ENCODE measurements around the gene WNK1. TPM values are rescaled to one million over a fixed set of nuclear protein-coding genes. Genes with fewer than 3 reads are reported as not detected.
"Not testable (repeated sequence)": the region's sequence is repeated elsewhere in the genome, so short reads cannot be mapped to it uniquely, and the experiment has no call there.

Gene WNK1
- total RNA-seq, 1 donor from 2014 or later = 57.6 TPM

- TF ChIP-seq, protein P1, sequence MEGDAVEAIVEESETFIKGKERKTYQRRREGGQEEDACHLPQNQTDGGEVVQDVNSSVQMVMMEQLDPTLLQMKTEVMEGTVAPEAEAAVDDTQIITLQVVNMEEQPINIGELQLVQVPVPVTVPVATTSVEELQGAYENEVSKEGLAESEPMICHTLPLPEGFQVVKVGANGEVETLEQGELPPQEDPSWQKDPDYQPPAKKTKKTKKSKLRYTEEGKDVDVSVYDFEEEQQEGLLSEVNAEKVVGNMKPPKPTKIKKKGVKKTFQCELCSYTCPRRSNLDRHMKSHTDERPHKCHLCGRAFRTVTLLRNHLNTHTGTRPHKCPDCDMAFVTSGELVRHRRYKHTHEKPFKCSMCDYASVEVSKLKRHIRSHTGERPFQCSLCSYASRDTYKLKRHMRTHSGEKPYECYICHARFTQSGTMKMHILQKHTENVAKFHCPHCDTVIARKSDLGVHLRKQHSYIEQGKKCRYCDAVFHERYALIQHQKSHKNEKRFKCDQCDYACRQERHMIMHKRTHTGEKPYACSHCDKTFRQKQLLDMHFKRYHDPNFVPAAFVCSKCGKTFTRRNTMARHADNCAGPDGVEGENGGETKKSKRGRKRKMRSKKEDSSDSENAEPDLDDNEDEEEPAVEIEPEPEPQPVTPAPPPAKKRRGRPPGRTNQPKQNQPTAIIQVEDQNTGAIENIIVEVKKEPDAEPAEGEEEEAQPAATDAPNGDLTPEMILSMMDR (IDR thresholded peaks at IDR 0.05; ENCODE audit: insufficient read depth, low read length, poor library complexity, severe bottlenecking) = no peak
- no peaks in the 10 kb centered on the region for H3K27me3 ChIP-seq (ENCODE audit: control insufficient read depth, insufficient read depth, low read length)
- no peaks in the 10 kb centered on the region for H3K36me3 ChIP-seq (ENCODE audit: control insufficient read depth, insufficient read depth, low read length)
- DNase-seq (ENCODE audit: low read depth) = no peak
- no peak overlapping the region for H3K4me3 ChIP-seq (ENCODE audit: low read depth, low read length)
Observed at GRCh38 chr12:837548-837947, 85.2 kb downstream of the WNK1 start.

DNA sequence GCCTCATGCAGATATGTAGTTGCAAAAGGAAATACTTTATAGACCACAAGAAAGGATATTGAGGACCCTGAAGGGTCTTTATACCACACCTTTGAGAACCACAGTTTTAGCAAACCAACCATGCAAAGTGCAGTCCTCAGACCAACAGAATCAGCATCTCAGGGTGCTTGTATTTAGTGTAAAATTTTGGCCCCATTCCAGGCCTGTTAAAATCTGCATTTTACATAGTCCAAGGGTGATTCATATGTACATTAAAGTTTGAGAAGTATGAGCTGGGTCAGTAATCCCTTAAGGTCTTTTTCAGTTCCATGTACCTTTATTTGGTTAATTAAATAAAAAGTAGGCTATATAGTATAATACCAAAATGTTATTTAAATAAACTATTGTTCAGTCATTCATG lies 91.2 kb downstream of the WNK1 start:
- no peak for DNase-seq (ENCODE audit: low read depth)
- no peaks in the 10 kb centered on the region for H3K36me3 ChIP-seq (ENCODE audit: control insufficient read depth, insufficient read depth, low read length)

GRCh38 chr12:846421-846820 lies 94.0 kb downstream of the WNK1 start:
- no peaks in the 10 kb centered on the region for H3K27me3 ChIP-seq (ENCODE audit: control insufficient read depth, insufficient read depth, low read length)
- H3K4me3 ChIP-seq (ENCODE audit: low read depth, low read length) = no peak overlapping the region
- no peak for DNase-seq (ENCODE audit: low read depth)
- TF ChIP-seq, protein P1 (IDR thresholded peaks at IDR 0.05; ENCODE audit: insufficient read depth, low read length, poor library complexity, severe bottlenecking) = no peak
- no peaks in the 10 kb centered on the region for H3K36me3 ChIP-seq (ENCODE audit: control insufficient read depth, insufficient read depth, low read length)

More for the DNA sequence above, 91.2 kb downstream of the WNK1 start:
- Histone ChIP-seq H3K4me3 (ENCODE audit: low read depth, low read length) (no peak overlapping the region), H3K27me3 (ENCODE audit: control insufficient read depth, insufficient read depth, low read length) (no peaks in the 10 kb centered on the region)
- TF ChIP-seq, protein P1 (IDR thresholded peaks at IDR 0.05; ENCODE audit: insufficient read depth, low read length, poor library complexity, severe bottlenecking) = no peak

GRCh38 chr12:848173-848865 lies 95.9 kb downstream of the WNK1 start:
- TF ChIP-seq, protein P1 (IDR thresholded peaks at IDR 0.05; ENCODE audit: insufficient read depth, low read length, poor library complexity, severe bottlenecking) = no peak
- Histone ChIP-seq H3K27me3 (ENCODE audit: control insufficient read depth, insufficient read depth, low read length) (no peaks in the 10 kb centered on the region), H3K4me3 (ENCODE audit: low read depth, low read length) (no peak overlapping the region), H3K36me3 (ENCODE audit: control insufficient read depth, insufficient read depth, low read length) (no peaks in the 10 kb centered on the region)
- no peak for DNase-seq (ENCODE audit: low read depth)

DNA sequence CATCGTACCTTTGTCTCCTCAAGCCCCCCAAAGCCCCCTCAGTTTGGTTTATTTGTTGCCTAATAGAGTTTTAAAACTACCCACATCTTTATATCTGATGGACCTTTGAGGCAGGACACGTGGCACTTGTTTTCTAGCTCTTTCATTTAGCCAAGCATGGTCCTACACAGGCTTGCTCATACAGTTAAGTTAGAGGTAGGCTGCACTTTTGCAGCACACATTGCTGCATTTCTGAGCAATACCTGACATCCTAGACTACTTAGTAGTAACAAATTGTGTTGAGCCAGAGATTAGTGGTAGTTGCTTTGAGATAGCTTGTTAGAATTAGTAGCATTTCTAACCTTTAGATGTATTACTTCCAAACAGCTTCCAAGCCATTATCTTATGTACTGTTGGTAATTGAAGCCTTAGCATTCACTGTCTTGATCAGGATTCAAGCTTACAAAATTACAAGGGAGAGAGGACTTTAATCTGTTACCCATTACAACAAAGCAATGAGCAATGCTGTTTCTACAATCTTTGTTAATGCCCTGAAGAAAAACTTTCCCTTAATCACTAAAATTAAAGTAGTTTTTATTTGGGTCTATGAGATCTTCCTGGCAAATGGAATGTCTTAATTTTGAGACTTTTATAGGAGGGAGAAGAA lies 96.6 kb downstream of the WNK1 start:
- H3K4me3 ChIP-seq (ENCODE audit: low read depth, low read length) = no peak overlapping the region
- no peaks in the 10 kb centered on the region for H3K27me3 ChIP-seq (ENCODE audit: control insufficient read depth, insufficient read depth, low read length)
- TF ChIP-seq, protein P1 (IDR thresholded peaks at IDR 0.05; ENCODE audit: insufficient read depth, low read length, poor library complexity, severe bottlenecking) = no peak
- DNase-seq (ENCODE audit: low read depth) = no peak
- H3K36me3 ChIP-seq (ENCODE audit: control insufficient read depth, insufficient read depth, low read length) = no peaks in the 10 kb centered on the region

DNA sequence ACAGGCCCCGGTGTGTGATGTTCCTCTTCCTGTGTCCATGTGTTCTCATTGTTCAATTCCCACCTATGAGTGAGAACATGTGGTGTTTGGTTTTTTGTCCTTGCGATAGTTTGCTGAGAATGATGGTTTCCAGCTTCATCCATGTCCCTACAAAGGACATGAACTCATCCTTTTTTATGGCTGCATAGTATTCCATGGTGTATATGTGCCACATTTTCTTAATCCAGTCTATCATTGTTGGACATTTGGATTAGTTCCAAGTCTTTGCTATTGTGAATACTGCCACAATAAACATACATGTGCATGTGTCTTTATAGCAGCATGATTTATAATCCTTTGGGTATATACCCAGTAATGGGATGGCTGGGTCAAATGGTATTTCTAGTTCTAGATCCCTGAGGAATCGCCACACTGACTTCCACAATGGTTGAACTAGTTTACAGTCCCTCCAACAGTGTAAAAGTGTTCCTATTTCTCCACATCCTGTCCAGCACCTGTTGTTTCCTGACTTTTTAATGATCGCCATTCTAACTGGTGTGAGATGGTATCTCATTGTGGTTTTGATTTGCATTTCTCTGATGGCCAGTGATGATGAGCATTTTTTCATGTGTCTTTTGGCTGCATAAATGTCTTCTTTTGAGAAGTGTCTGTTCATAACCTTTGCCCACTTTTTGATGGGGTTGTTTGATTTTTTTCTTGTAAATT lies 97.5 kb downstream of the WNK1 start:
- H3K4me3 ChIP-seq (ENCODE audit: low read depth, low read length); H3K27me3 ChIP-seq (ENCODE audit: control insufficient read depth, insufficient read depth, low read length); DNase-seq (ENCODE audit: low read depth); H3K36me3 ChIP-seq (ENCODE audit: control insufficient read depth, insufficient read depth, low read length): not testable (repeated sequence)

Measured in kidney epithelial cell (primary cell).